Superior temporal gyrus (tissue), 1 donor: ENCODE measurements around the gene ATRIP.
"Not testable (repeated sequence)": the region's sequence is repeated elsewhere in the genome, so short reads cannot be mapped to it uniquely, and the experiment has no call there.

Source experiments
- DNase-seq: peaks from one replicate; pipeline ENCODE4 v3.0.0-alpha.2; 2016; ENCODE audit errors: extremely low spot score

ATRIP gene

DNA sequence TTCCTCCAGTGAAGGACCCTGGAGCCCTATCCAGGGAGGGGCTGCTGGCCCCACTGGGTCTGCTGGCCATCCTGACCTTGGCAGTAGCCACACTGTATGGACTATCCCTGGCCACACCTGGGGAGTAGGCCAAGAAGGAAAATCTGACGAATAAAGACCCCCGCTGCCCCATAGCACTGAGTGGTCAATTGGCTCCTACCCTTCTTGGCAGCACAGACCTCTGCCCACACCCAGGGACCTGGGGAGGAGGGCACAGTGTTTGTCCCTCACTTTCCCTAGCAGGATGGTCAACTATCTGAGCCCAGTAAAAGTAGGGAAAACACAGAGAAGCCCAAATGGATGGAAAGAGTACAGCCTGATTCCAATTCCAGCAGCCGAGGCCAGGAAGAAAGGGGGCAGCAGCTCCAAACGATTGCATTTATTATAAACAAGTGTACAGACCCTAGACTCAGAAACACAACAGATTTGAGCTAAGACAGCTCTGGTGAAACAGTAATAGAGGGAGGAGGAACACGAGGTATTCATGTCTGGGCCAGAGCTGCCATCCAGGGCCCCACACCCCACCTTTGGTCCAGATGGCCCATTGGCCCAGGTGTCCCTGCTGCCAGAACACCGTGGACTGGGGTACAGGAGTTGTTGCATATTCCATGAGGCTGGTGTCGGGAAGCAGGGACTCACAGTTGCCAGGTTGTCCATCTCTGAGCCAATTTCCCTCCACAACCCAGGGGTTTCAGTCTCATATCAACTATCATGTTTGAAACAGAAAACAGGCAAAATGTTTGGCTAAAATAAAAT is 21.1 kb downstream of the ATRIP start:
- no peak for DNase-seq

- no peak for DNase-seq
Measured at GRCh38 chr3:48468329-48468731, 21.8 kb downstream of the ATRIP start.

DNA sequence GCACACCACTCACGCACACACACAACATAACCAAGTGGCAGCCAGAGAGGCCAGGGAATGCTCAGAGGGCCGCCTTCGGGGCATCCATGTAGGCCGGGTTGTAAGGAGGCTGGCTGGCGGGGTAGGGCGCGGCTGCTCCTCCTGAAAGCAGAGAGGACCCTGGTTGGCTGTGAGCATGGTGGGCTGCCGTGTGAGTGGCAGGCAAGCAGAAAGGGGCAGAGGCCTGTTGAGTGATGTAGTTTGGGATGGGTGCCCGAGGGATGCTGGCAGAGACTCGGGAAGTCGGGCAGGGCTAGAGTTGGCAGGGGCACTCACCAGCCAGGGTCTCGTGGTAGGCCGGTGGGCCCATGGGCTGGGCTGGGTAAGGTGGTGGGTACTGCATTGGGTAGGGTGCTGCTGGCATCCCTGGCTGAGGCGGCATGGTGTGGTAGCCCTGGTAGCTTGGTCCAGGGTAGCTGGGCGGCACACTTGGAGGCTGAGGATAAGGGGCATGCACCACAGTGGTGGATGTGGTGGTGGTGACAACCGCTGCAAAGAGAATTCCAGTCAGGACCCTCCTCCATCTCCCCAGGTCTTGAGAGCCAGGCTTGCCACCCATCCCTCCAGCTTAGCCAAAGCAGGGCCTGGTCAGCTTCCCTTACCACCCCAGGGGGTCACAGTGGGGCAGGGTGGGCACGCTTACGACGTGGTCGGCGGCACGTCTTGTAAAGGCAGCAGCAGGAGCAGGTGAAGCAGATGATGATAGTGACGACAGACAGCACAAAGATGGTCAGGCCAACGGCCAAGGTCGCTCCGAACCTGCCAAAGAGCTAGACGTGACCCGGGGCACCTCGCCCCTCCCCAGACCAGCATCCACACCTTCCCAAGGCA is 22.7 kb downstream of the ATRIP start:
- DNase-seq = no peak

GRCh38 chr3:48470286-48470685 is 23.7 kb downstream of the ATRIP start:
- DNase-seq = no peak

GRCh38 chr3:48472673-48472922 is 26.1 kb downstream of the ATRIP start:
- no peak for DNase-seq

DNA sequence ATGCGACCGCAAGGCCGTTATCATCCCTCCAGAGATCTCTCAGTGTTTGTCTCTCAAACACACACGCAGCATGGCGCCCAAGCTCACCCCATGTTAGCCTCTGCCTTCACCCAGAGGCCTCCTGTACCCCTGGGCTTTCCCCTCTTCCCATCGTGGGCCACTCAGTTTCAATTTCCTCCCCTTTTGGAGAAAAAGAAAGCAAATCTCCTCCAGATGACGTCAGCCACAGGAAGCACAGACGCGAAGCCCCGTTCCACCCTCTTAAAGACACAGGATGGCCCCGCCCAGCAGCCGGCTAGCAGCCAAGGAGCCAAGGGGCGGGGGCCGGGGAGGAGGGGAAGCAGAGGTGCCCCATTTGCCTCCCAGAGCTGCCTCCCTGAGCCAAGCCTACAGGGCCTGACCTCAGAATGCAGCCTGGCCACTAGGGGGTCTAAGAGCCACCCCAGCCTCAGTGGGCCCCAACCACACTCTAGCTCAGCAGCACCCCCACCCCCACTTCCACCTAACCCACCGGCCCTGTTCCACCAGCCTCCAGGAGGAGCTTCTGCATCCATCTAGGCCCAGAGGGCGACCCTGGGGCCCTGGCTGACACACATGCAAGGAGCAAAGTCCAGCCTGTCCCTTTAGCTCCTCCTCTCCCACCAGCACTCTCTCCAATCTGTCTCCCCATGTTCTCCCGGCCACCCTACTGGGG is 26.5 kb downstream of the ATRIP start:
- peak; percentile 85 for DNase-seq

- peak; percentile 24 for DNase-seq
Measured at GRCh38 chr3:48473617-48473952, 27.0 kb downstream of the ATRIP start.

GRCh38 chr3:48474031-48474430 is 27.5 kb downstream of the ATRIP start:
- DNase-seq = not testable (repeated sequence)

DNA sequence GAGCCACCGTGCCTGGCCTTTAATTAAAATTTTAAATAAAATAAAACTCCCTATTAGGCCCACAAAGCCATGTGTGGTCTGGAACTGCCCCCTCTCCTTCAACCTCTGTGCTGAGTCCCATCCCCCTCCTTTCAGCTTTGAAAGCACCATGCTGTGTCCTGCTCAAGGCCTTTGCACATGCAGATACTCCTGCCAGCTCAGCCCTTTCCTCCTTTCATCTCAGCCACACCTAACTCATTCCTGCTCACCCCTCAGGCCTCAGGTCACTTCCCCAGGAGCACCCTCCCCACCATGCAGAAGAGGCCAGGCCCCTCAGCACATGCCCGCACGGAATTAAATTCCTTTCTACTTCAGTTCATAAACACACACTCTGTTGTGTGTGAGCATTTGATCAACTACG is 28.1 kb downstream of the ATRIP start:
- no peak for DNase-seq

- DNase-seq = no peak
Measured at GRCh38 chr3:48475188-48475587, 28.7 kb downstream of the ATRIP start.

DNA sequence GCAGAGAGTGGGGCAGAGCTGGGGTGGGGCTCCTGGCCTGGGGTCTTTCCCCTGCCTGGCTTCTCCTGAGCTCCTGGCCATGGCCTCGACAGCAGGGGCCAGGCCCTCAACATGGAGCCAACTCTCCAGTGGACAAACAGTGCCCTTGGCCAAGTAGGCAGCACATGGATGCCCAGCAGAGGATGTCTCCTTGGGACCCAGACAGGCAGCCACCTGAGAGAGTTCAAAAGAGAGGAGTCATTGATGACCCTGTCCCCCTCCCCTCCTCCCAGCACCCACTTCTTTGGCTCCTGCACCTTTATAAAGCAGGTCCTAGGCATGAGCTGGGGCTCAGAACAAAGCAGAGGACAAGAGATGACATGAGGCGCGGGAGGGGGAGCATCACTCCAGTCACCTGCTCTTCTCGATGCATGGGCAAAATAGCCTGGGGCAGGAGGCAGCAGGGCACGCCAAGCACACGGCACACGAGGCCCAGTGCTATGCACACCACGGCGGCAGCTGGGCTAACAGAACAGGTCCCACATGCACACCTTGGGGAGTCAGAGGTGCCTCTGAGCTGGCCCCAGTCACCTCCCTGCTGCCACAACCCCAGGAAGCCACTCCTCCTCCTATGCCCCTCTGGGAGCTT is 30.0 kb downstream of the ATRIP start:
- DNase-seq = no peak

DNA sequence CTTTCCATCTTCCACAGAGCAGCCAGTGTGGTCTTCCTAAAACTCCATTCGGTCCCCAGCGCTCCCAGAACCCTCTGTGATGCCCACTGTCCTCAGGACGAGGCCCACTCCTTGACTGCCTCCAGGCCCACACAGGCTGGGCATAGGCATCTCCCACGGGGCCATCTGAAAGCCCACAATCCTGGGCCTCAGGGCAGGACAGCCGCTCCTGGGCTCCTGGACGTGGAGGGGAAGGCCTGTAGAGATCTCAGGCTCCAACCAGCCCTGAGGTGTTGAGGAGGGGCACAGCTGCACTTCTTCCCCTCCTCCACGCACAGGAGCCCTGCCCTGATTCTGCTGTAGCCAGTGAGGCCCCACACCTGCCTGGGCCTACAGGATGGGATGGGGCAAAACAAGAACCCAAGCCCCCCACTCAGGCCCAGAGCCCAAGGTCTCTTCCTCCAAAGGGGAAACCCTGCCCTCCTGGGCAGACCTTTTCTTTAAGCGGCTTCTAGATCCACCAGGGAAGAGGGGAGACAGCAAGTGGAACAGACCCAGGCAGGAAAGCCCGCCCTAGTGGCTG is 31.5 kb downstream of the ATRIP start:
- DNase-seq = no peak

- DNase-seq = no peak
Measured at GRCh38 chr3:48478626-48479555, 32.4 kb downstream of the ATRIP start.

- not testable (repeated sequence) for DNase-seq
Measured at GRCh38 chr3:48480891-48481290, 34.4 kb downstream of the ATRIP start.

DNA sequence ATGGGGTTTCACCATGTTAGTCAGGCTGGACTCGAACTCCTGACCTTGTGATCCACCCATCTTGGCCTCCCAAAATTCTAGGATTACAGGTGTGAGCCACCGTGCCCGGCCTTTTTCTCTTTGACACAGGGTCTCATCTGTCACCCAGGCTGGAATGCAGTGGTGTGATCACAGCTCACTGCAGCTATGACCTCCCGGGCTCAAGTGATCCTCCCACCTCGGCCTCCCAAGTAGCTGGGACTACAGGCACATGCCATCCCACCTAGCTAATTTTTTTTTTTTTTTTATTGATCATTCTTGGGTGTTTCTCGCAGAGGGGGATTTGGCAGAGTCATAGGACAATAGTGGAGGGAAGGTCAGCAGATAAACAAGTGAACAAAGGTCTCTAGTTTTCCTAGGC is 36.3 kb downstream of the ATRIP start:
- DNase-seq = not testable (repeated sequence)

- no peak for DNase-seq
Measured at GRCh38 chr3:48486952-48487351, 40.4 kb downstream of the ATRIP start.

GRCh38 chr3:48492461-48493202 is 46.1 kb downstream of the ATRIP start:
- no peak for DNase-seq

DNA sequence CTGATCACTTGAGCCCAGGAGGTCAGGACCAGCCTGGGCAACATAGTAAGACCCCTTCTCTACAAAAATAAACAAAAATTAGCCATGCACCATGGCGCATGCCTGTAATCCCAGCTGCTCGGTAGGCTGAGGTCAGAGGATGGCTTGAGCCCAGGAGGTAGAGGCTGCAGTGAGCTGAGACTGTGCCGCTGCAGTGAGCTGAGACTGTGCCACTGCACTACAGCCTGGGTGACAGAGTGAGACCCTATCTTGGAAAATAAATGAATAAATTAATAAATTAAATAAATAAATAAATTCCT is 46.6 kb downstream of the ATRIP start:
- peak; percentile 14 for DNase-seq

- no peak for DNase-seq
Measured at GRCh38 chr3:48500656-48501055, 54.1 kb downstream of the ATRIP start.

DNA sequence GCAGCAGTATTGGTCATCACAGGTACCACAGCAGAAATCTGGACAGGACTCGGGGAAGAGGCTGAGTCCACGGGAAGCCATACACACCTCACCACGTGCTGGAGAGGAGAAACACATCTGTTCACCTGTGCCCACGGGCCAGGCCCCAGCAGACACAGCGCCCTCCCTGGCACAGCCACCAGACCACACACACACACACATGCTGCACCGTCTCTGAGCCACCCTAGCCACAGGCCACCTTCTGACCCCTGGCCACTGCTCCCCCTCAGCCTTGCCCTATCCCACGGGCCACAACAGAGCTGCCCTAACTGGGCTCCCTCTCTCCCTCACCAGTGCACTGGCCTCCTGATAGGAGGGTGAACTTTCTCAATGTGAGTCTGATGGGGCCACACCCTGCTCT is 54.7 kb downstream of the ATRIP start:
- DNase-seq = no peak
